BLaER1 (cell line): ENCODE data around the gene NKPD1.
A peak's percentile ranks its signal among the peaks of the same experiment; 100 is the strongest.

Experiments used
- H3K27ac ChIP-seq: shearing (Covaris generic); formaldehyde crosslinking; 2 replicates; pipeline ENCODE4 v1.8.1; 2022
- H3K27me3 ChIP-seq: shearing (Covaris generic); formaldehyde crosslinking; 2 replicates; pipeline ENCODE4 v1.8.1; 2022
- H3K36me3 ChIP-seq: shearing (Covaris generic); formaldehyde crosslinking; 2 replicates; pipeline ENCODE4 v1.8.1; 2022
- H3K4me1 ChIP-seq: shearing (Covaris generic); formaldehyde crosslinking; 2 replicates; pipeline ENCODE4 v1.8.1; 2022
- H3K4me2 ChIP-seq: shearing (Covaris generic); formaldehyde crosslinking; 2 replicates; pipeline ENCODE4 v1.8.1; 2022
- H3K4me3 ChIP-seq: shearing (Covaris generic); formaldehyde crosslinking; 2 replicates; pipeline ENCODE4 v1.8.1; 2022
- H3K9ac ChIP-seq: shearing (Covaris generic); formaldehyde crosslinking; 2 replicates; pipeline ENCODE4 v1.8.1; 2022
- H3K9me3 ChIP-seq: shearing (Covaris generic); formaldehyde crosslinking; 2 replicates; pipeline ENCODE4 v1.8.1; 2022
- H4K20me1 ChIP-seq: shearing (Covaris generic); formaldehyde crosslinking; 2 replicates; pipeline ENCODE4 v1.8.1; 2022
- Cebpa-rat ChIP-seq: shearing (Covaris generic); IDR thresholded peaks from 2 replicates; pipeline ENCODE4 v1.8.1; 2022

The NKPD1 gene

GRCh38 chr19:45186509-45187334 lies 25.9 kb upstream of the NKPD1 start:
- peaks cover 6% of the 10 kb centered on the region; the same call in 1 of the 2 replicates for H3K36me3 ChIP-seq
- no peak overlapping the region for H3K4me2 ChIP-seq
- no peak overlapping the region for H3K9ac ChIP-seq
- H3K4me3 ChIP-seq = no peak overlapping the region
- H4K20me1 ChIP-seq = 0 out of 2 replicates have a peak, but pooled peaks cover 5% of the 10 kb centered on the region
- TF ChIP-seq Cebpa-rat = no peak
- no peaks in the 10 kb centered on the region for H3K27me3 ChIP-seq
- H3K27ac ChIP-seq = no peak overlapping the region
- H3K4me1 ChIP-seq = peaks cover 25% of the 10 kb centered on the region
- H3K9me3 ChIP-seq = no peaks in the 10 kb centered on the region

- H3K36me3 ChIP-seq = peaks cover 18% of the 10 kb centered on the region; the same call in 1 of the 2 replicates
- peak overlapping the region; percentile 36 for H3K4me2 ChIP-seq
- peaks cover 49% of the 10 kb centered on the region for H3K4me1 ChIP-seq
These were observed 23.3 kb upstream of the NKPD1 start for GRCh38 chr19:45184115-45184514.

GRCh38 chr19:45182758-45183157 lies 22.0 kb upstream of the NKPD1 start:
- Histone ChIP-seq H3K4me3 (no peak overlapping the region), H3K9me3 (no peaks in the 10 kb centered on the region), H3K9ac (no peak overlapping the region), H3K36me3 (peaks cover 18% of the 10 kb centered on the region; the same call in 1 of the 2 replicates), H3K4me1 (peaks cover 49% of the 10 kb centered on the region), H3K27me3 (no peaks in the 10 kb centered on the region), H4K20me1 (peaks cover 35% of the 10 kb centered on the region), H3K27ac (no peak overlapping the region), H3K4me2 (no peak overlapping the region)
- no peak for TF ChIP-seq Cebpa-rat

More at GRCh38 chr19:45184115-45184514, 23.3 kb upstream of the NKPD1 start:
- H3K9ac ChIP-seq = no peak overlapping the region
- no peaks in the 10 kb centered on the region for H3K9me3 ChIP-seq
- TF ChIP-seq Cebpa-rat = no peak
- H3K4me3 ChIP-seq = no peak overlapping the region
- no peak overlapping the region for H3K27ac ChIP-seq
- H3K27me3 ChIP-seq = no peaks in the 10 kb centered on the region
- H4K20me1 ChIP-seq = peaks cover 31% of the 10 kb centered on the region

- H3K4me1 ChIP-seq = peaks cover 60% of the 10 kb centered on the region
- peaks cover 35% of the 10 kb centered on the region for H4K20me1 ChIP-seq
- no peak overlapping the region for H3K27ac ChIP-seq
- no peaks in the 10 kb centered on the region for H3K27me3 ChIP-seq
- H3K9me3 ChIP-seq = no peaks in the 10 kb centered on the region
- no peak for TF ChIP-seq Cebpa-rat
- H3K4me2 ChIP-seq = peak overlapping the region; percentile 99
- H3K36me3 ChIP-seq = peaks cover 18% of the 10 kb centered on the region; the same call in 1 of the 2 replicates
- peak overlapping the region; percentile 92 for H3K9ac ChIP-seq
- no peak overlapping the region for H3K4me3 ChIP-seq
These were observed 20.2 kb upstream of the NKPD1 start for GRCh38 chr19:45180936-45181335.

GRCh38 chr19:45179892-45180370 lies 19.1 kb upstream of the NKPD1 start:
- H3K27me3 ChIP-seq = no peaks in the 10 kb centered on the region
- peaks cover 35% of the 10 kb centered on the region for H4K20me1 ChIP-seq
- peak overlapping the region; percentile 99 for H3K4me2 ChIP-seq
- no peak for TF ChIP-seq Cebpa-rat
- H3K9me3 ChIP-seq = no peaks in the 10 kb centered on the region
- peak overlapping the region; percentile 83 for H3K4me3 ChIP-seq
- peaks cover 61% of the 10 kb centered on the region for H3K4me1 ChIP-seq
- H3K9ac ChIP-seq = peak overlapping the region; percentile 92
- peak overlapping the region; percentile 84 for H3K27ac ChIP-seq
- peaks cover 18% of the 10 kb centered on the region; the same call in 1 of the 2 replicates for H3K36me3 ChIP-seq

DNA sequence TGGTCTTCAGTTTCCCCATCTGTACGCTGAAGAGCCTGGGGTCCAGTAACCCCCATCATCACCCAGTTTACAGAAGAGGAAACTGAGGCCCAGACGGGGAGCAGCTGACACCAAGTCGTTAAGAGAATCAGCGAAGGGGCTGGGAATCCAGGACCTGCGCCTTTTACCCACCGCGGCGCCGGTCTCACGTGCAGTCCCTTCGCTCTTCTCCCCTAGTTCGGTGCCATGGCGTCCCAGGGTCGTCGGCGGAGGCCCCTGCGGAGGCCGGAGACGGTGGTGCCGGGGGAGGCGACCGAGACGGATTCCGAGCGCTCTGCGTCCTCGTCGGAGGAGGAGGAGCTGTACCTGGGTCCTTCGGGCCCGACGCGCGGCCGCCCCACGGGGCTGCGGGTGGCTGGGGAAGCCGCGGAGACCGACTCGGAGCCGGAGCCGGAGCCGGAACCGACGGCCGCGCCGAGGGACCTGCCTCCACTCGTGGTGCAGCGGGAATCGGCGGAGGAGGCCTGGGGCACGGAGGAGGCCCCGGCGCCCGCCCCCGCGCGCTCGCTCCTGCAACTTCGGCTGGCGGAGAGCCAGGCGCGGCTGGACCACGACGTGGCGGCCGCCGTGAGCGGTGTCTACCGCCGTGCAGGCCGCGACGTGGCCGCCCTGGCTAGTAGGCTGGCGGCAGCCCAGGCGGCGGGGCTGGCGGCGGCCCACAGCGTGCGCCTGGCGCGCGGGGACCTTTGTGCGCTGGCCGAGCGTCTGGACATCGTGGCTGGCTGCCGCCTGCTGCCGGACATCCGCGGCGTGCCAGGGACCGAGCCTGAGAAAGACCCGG lies 18.5 kb upstream of the NKPD1 start:
- peaks cover 18% of the 10 kb centered on the region; the same call in 1 of the 2 replicates for H3K36me3 ChIP-seq
- H3K27ac ChIP-seq = peak overlapping the region; percentile 84
- peak overlapping the region; percentile 83 for H3K4me3 ChIP-seq
- no peaks in the 10 kb centered on the region for H3K27me3 ChIP-seq
- TF ChIP-seq Cebpa-rat = no peak
- no peaks in the 10 kb centered on the region for H3K9me3 ChIP-seq
- H3K9ac ChIP-seq = peak overlapping the region; percentile 92
- H3K4me2 ChIP-seq = peak overlapping the region; percentile 99
- peaks cover 59% of the 10 kb centered on the region for H3K4me1 ChIP-seq
- H4K20me1 ChIP-seq = peaks cover 35% of the 10 kb centered on the region

- Histone ChIP-seq H3K9ac (peak within 1 kb of the TSS; percentile 92), H3K9me3 (no peaks in the 10 kb centered on the region), H3K36me3 (peaks cover 18% of the 10 kb centered on the region; the same call in 1 of the 2 replicates), H3K4me1 (peaks cover 60% of the 10 kb centered on the region), H3K27me3 (no peaks in the 10 kb centered on the region), H3K27ac (peak within 1 kb of the TSS; percentile 84), H3K4me2 (peak within 1 kb of the TSS; percentile 99), H3K4me3 (peak within 1 kb of the TSS; percentile 83), H4K20me1 (peaks cover 35% of the 10 kb centered on the region)
- TF ChIP-seq Cebpa-rat = peak; percentile 74
These were observed 17.7 kb upstream of the NKPD1 start, which contains the start of gene BLOC1S3 for GRCh38 chr19:45178262-45179071. BLOC1S3 (plus strand) TSS chr19:45178784; CDS start chr19:45179297, 513 bp downstream.

GRCh38 chr19:45177817-45178261 lies 17.1 kb upstream of the NKPD1 start, which contains the start of gene TRAPPC6A:
TRAPPC6A (minus strand) TSS chr19:45178237; CDS start chr19:45178218, 19 bp downstream.
- TF ChIP-seq Cebpa-rat = no peak
- Histone ChIP-seq H3K36me3 (peaks cover 18% of the 10 kb centered on the region; the same call in 1 of the 2 replicates), H3K27ac (peak within 1 kb of the TSS; percentile 84), H3K9me3 (no peaks in the 10 kb centered on the region), H4K20me1 (peaks cover 35% of the 10 kb centered on the region), H3K4me1 (peaks cover 66% of the 10 kb centered on the region), H3K4me2 (peak within 1 kb of the TSS; percentile 99), H3K27me3 (no peaks in the 10 kb centered on the region), H3K9ac (peak within 1 kb of the TSS; percentile 92), H3K4me3 (peak within 1 kb of the TSS; percentile 83)
